GM19468 (cell line): ENCODE results near the gene CPTP.

Experiments used
- ATAC-seq: cut with Tn5 transposase; IDR thresholded peaks from one replicate; pipeline ENCODE4 v1.9.1; 2021; ENCODE audit warnings: mild to moderate bottlenecking, moderate library complexity, moderate number of reproducible peaks; ENCODE audit not compliant: unreplicated experiment; ENCODE audit errors: extremely low read depth

The CPTP gene

DNA sequence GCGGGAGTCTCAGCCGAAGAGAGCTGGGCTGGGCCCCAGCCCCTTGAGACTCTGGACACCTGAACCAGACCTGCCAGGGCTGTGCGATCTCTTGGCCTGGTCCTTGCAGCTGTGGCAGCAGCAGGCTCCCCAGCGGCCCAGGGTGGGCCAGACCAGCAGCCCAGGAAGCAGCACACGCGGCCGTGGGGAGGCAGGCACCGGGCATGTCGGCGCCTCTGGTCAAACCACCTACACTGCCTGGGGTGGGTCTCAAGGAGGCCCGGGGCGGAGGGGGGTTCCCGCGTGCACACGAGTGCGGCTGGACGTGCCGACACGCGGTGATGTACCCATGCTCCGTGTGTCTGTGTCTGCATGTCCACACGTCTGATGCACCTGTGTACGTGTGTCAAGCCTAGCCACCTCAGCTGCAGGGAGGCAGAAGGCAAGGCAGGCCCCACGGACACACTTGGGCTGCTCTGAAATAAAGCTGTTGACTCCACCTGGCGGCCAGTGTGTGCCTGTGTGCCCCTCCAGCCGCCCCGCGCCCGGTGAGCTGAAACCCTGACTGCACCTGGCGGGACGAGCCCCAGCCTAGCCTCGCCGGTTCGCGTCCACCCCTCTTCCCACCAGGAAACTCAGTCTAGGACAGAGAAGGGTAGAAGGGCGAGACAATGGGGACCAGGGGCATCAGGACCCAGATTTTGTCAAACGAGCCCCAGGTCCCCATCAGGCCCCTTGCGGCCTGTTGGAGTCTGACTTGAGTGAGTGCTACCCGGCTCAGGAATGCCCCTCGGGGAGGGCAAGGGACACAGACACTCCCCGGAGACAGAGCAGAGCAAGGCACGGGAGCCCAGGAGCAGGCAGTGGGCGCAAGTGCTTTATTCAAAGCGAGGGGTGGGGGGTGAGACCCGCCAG, 32.8 kb upstream of the CPTP start:
- no peak for ATAC-seq

DNA sequence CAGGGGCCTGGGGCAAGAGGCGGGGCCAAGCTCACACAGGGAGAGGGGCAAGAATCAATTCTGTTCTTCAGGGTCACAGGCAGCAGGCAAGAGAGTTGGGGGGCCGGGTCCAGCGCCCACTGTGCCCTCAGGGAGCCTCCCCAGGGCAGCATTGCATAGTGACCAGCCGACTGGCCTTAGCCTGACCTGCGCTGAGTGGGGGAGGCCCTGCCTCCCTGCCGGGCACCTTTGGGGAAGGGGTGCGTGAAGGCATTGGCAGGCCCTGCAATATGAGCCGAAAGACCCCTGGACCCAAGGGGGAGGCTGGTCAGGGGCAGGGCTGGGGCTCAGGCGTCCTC, 32.2 kb upstream of the CPTP start:
- no peak for ATAC-seq

DNA sequence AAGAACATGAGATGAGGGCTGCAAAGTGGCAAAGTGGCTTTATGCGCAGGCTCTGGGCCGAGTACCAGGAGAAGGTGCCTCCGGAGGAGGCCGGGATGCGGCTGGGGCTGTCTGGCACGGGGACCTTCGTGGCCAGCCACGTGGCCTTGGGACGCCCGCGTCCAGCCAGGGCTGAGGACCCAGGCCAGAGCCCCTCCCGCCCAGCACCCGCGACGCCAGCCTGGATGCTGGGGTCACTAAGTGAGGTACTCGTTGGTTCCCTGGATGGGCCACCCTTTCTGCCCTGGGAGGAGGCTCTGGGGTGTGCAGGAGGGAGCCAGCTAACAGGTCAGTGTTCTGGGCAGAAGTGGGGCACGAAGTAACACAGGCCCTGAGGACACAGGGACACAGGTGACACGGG, 31.8 kb upstream of the CPTP start:
- no peak for ATAC-seq

DNA sequence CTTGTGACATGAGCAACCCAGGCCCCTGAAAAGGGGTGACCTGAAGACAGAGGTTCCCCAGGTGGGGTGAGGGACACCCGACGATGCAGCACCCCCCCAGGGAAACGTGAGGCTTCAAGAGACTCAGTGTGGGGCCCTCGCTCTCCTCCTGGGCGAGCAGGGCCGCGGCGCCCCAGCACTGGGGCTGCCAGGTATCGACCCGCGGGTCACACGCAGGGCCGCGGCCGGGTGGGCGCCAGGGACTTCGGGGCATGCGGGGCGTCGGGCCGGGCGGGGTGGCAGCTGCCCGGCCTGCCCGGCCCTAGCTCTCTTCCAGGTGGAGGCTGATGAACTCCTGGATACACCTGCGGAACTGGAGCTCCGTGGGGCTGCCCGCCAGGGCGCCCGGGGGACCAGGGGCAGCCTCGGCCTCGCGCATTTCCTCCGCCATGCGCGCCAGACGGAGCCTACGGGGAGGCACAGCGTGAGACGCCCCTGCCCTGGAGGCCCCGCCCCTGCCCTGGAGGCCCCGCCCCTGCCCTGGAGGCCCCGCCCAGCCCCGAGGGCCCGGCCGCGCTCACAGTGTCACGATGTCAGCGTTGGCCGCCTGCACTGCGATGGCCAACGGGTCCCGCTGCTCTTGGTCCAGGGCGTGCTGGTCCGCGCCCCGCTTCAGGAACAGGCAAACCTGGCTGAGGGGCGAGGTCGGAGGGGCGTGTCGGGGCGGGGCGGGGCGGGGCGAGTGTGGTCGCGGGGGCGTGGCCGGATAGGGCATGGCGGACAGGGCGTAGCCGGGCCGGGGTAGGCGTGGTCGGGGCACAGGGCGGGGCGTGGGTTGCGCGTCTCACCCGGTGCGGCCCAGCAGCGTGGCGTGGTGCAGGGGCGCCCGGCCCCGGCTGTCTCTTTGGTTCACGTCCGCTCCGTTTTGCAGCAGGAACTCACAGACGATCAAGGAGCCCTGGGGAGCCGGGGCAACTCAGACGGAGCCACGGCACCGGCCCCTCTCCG, 31.0 kb upstream of the CPTP start:
- ATAC-seq, result no peak

DNA sequence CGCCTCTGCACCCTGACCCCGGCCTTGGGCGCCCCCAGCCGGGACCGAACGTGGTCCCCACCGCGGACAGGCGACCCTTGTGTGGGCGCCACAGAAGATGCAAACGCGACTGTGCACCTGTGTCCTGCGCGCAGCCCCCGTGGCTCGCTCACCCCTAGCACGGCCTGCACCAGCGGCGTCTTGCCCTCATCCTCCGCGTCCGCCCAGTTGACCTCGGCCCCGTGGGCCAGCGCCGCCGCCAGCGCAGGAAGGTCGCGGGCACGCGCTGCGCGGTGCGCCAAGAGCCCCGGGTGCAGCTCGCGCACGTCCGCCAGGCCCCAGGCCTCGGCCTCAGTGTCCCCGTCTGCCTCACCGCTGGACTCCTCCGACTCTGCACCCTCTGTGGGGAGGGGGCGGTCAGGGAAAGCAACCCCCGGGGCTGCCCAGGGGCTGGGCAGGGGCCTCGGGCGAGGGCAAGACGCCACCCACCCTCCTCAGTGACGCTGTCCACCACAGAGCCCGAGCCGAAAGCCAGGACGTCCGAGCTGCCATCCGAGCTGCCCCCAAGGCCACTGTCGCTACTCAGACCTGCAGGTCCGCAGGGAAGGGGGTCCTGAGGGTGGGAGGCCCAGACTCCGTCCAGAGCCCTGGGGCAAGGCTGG, 30.2 kb upstream of the CPTP start:
- no peak for ATAC-seq

DNA sequence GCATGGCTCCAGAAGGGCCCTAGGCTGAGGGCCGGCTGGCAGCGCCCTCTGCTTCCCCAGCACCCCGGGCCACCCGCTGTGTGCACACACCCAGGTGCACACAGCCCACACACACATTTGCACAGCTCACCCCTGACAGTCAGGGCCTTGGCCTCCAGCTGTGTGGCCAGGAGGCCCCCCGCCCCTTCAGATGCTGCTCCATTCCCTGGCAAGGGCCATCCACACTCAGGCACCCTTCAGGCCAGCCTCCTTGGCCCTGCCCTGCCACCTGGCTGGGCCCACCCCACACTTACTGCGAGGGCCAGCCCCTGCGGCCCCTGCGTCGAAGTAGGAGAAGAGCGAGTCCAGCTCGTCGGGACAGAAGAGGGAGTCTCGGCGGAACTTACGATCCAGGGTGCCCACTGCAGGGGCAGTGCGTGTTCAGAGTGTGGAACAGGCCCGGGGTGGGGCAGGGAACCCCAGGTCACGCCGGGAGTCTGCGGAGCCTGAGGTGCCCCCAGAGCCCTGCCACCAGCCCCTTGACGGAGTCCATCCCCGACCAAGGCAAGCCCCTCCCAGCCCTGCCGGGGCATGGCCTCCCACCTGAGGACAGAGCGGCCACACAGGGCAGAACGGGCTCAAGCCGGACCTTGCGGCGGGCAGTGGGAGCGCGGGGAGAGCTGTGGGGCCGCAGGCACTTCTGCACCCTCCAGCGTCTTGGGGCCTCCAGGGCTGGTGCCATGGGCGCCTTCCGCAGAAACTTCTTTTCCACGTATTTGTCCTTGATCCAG, 29.3 kb upstream of the CPTP start:
- ATAC-seq, result no peak

DNA sequence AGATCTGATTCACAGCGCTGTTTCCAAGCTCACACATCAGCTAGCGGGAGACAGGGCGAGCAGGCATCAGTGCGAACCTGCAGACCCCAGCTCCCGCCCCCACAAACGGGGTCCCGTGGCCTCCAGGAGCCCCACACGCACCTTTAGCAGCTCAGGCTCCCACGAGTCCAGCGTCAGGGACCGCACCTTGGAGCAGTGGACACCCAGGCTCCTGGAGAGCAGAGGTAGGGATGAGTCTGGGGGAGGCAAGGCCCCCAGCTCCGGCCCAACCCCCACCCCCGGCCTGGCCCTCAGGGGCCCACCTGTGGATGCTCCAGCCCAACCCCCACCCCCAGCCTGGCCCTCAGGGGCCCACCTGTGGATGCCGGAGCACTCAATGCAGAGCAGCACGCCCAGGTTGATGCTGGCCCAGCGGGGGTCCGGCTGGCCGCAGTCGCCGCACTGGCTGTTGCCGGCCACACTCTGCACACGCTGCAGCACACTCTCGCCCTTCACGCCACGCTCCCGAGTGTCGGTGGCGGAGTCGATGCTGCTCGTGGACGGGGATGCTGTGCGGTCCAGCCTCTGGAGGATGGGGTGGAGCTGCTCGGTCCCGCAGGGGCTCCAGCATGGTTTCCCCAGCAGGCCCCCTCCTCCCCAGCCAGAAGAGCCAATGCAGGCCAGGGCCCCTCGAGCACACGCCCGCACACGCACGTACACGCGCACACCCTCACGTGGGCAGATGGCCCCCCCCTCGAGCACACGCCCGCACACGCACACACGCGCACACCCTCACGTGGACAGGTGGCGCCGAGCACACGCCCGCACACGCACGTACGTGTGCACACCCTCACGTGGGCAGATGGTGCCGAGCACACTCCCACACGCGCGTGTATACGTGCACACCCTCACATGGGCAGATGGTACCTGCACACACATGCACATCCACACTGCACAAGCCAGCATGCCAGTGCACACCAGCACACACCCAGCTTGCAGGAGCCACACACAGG, 28.2 kb upstream of the CPTP start:
- no peak for ATAC-seq

DNA sequence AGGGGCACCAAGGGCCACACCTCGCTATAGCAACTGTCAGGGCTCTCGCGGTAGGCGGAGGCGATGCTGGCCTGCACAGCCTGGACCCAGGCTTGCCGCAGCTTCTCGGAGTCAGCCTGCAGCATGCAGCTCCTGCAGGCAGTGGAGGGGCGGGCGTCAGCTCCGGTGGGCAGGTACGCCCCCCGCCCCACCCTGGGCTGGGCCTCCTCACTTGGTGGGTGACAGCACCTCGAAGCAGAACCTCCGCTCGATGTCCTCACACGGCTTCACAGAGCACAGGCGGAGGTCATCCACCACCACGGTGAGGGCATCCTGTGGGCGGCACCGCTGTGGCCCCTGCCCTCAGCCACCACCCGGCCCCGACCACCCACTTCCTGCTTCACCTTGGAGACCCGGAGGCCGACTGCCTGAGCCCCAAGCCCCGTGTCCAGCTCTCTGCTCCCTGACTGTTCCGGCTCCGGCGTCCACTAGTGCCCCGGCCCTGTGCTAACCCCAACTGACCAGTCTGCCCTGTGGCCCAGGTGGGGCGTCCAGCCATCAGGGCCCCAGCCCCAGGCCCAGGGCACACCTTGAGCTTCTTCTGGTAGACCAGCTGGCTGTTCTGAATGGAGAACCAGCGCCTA, 26.7 kb upstream of the CPTP start:
- no peak for ATAC-seq

DNA sequence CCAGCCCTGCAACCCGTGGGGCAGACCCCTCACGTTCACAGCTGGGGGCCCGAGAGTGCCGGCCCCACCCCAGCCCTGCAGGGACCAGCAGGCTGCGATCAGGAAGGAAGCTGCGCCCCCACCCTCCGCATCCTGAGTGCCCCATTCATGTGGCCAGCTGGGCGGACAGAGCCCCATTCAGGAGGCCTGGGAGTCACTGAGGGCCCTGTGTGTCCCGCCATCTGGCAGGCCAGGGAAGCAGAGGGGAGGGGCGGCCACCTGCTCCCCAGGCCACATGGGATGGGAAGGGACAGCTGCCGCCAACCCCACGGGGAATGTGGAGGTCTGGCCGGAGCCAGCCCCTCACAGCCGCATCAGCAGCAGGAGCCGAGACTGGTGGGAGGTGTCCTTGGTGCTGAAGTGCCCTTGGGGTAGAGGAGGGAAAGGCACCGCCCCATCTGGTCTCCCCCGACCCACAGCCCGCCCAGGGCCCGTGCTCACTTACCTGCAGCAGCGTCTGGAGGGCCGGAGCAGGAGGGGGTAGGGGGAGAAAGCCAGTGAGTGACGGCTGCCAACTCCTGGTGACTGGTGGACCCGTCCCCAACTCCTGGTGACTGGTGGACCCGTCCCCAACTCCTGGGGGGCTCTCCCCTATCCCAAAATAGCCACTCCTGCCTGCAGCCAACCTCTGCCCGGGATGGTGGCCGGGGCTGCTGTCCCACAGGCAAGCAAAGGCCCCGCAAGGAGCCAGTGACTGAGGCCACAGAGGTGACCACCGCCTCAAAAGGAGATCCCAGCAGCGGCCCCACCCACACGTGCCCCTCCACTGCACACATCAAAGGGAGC, 25.5 kb upstream of the CPTP start:
- ATAC-seq, result no peak

DNA sequence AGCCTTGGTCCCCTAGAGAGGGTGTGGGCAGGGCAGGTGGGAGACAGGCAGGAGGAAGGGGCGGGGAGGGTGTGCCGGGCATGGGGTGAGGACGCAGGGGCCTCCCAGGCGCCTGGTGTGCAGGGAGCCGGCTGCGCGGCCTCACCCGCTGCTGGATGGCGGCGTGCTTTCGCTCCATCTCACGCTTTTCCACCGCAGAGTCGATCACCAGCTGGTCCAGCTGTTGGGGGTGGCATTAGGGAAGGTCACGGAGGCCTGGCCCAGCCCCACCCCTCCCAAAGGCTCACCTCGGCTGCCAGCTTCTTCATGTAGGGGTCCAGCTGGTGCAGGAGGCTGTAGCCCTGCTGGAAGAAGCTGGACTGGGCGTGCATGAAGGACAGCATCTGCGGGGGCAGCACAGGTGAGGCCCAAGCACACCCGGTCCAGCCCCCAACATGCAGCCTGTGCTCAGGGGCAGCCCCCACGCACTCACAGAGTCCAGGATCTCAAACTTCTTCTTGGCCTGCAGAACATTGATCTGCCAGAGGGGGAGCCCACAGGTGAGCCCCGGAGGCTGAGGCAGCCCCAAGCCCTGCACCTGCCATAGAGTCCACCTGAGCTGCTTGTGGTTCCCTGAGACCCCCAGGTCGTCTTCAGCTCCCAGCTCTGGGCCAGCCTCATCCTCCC, 24.8 kb upstream of the CPTP start:
- ATAC-seq, result no peak

DNA sequence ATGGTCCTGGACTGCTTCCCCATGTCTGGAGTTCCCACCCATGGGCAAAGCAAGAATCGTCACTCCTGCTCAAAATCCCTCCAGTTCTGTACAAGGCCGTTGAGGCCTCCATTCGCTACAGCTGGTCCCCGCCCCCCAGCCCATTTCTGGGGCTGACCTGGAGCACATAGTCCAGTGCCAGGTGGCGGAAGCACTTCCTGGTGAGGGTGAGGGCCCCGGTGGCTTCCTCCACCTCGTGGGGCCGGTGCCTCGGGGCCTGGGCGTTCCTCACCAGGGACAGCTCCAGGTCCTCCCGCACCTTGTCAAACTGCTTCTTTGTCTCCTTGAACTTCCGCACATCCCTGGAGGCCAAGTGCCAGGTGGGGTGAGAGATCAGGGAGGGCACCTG, 24.3 kb upstream of the CPTP start:
- no peak for ATAC-seq

DNA sequence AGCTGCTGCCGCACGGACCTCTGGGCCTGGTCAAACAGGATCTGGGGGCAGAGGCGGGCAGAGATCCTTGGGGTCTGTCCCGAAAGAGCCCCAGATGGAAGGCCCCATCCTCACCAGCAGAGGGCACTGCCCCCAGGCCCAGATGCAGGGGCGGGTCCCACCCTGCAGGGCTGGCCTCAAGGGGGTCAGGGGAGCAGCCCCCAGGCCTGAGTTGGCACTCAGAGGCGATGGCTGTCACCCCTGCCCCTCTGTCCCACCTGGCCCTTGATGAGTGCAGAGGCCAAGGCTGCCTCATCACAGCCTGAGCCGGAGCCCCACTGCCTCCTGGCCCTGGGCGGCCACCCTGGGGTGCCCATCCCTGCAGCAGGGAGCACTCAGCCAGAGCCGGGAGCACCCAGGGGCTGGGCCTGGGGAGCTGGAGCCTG, 22.6 kb upstream of the CPTP start:
- ATAC-seq, result no peak

DNA sequence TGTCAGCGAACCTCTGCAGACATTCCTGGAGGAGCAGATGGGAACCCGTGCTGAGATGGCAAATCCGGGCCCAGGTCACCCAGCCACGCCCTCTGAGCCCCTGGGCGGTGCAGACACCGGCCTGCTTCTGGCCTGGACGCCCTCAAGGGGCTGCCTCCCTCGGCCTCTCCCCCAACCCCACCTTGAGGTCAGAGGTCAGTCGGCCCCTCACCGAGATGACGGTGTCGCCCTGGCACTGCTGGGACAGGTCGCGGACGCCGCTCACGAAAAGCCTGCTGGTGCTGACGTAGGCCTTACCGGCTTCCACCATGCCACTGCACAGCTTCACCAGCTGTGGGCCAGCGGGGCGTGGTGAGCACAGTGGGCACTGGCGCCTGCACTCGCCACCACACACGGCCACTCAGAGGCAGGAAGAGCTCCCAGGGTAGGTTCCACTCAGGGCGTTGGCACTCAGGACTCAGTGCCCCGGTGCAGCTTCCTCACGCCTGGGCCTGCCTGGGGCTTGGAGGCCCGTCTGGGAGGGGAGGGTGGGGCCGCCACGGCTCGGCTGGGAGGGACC, 21.6 kb upstream of the CPTP start:
- ATAC-seq, result no peak

DNA sequence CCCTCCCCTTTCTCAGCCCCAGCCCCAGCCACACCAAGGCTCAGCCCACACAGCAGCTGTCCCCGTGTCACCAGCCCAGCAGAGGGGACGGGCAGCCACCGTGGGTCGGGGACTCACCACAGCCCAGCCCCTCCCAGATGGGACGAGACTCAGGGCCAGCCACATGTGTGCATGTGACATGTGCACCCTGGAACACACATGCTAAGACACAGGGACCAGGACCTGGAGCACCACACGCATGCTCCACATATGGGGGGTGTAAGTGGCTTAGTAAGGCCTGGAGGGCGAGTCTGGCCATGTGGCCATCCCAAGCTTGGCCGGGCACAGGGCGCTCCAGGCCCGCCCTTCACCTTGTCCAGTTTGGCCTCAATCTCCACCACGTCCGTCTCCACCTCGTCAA, 20.9 kb upstream of the CPTP start:
- ATAC-seq, result no peak

DNA sequence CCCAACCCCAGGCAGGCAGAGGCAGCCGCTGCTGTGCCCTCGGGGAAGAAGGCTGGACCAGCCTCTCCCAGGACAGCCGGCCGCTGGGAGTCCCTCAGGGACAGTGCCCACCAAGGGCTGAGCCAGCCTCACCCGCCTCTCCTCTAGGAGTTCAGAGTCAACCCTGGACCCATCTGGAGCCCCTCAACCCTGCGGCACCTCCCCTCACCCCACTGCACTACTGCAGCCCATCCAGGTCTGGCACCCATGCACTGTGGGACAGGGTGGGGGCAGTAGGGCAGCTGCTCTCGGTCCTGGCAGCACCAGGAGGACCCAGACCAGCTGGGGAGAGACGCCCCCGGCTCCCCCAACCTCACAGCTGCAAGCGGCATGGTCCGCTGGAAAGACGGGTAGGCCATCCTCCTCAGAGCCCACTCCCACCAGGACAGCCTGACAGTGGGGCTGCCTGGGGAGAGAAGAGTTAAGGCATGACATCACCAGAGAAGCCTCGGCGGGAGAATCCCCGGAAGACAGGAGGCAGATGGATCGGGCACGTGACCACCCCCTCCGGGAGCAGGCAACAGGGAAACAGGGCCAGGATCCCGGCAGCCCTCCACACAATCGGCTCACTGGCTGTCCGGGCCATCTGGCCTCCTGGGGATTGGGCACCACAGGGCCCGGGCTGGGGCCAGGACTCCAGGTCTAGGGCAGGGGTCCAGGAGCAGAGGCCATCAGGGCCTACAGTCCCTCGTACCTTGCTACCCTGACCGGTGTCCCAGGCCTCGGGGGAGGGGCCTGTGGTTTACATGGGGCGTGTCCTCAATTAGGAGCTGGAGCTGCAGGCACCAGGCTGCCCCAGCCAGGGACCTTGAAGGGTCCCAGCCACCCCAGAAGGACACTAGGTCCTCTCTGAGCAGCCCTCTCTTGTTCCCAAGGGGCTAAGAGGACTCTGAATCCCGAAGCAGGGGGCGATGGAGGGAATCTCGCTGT, 20.0 kb upstream of the CPTP start:
- ATAC-seq, result no peak
